ENCODE measurements around the gene GPATCH1. TPM values are rescaled to one million over a fixed set of nuclear protein-coding genes. Genes with fewer than 3 reads are reported as not detected.

The GPATCH1 gene
- total and polyA plus RNA-seq, 2 of the 13 experiments (the other 11 are each of a cell fraction or from before 2014, with no cell fraction given), result 6.8 to 6.9 TPM

- TF ChIP-seq AFF4 (CRISPR knock-in tag; IDR thresholded peaks at IDR 0.05), result no peak; the same call in none of the 2 replicates
- peak; percentile 67 for TF ChIP-seq THAP11 (CRISPR knock-in tag; IDR thresholded peaks at IDR 0.05)
- TF ChIP-seq SNAPC5 (CRISPR knock-in tag; IDR thresholded peaks at IDR 0.05; ENCODE audit: borderline replicate concordance), result no peak
- TF ChIP-seq CC2D1A (CRISPR knock-in tag; IDR thresholded peaks at IDR 0.05), result no peak
- peak; percentile 20; the same call in 1 of the 2 replicates for TF ChIP-seq KDM5B (CRISPR knock-in tag; IDR thresholded peaks at IDR 0.05; ENCODE audit: borderline replicate concordance)
- no peak for TF ChIP-seq ZNF207 (IDR thresholded peaks at IDR 0.05; ENCODE audit: borderline replicate concordance)
- no peak for TF ChIP-seq ZNF10 (CRISPR knock-in tag; IDR thresholded peaks at IDR 0.05; ENCODE audit: borderline replicate concordance, low read depth)
- no peak for TF ChIP-seq NR1H2 (CRISPR knock-in tag; IDR thresholded peaks at IDR 0.05; ENCODE audit: borderline replicate concordance, low read depth)
- peak; percentile 89; the same call in 1 of the 2 replicates for TF ChIP-seq PITX1 (CRISPR knock-in tag; IDR thresholded peaks at IDR 0.05)
- no peak for TF ChIP-seq MAFG (CRISPR knock-in tag; IDR thresholded peaks at IDR 0.05)
- TF ChIP-seq ZNF484 (CRISPR knock-in tag; IDR thresholded peaks at IDR 0.05; ENCODE audit: borderline replicate concordance, low read depth), result no peak
- peak; percentile 78; the same call in 1 of the 2 replicates for TF ChIP-seq SIN3A (IDR thresholded peaks at IDR 0.05; ENCODE audit: borderline replicate concordance, low read depth, low read length)
- TF ChIP-seq ZBTB2 (CRISPR knock-in tag; IDR thresholded peaks at IDR 0.05; ENCODE audit: low read depth), result no peak
- TF ChIP-seq PLRG1 (conservative IDR thresholded peaks at IDR 0.05), result no peak
- peak; percentile 87 for TF ChIP-seq ZBTB20 (CRISPR knock-in tag; IDR thresholded peaks at IDR 0.05; ENCODE audit: borderline replicate concordance, low read depth)
- no peak for TF ChIP-seq NPAS2 (CRISPR knock-in tag; IDR thresholded peaks at IDR 0.05; ENCODE audit: borderline replicate concordance)
- no peak; the same call in 1 of the 2 replicates for TF ChIP-seq ZNF34 (CRISPR knock-in tag; IDR thresholded peaks at IDR 0.05; ENCODE audit: borderline replicate concordance)
- no peak for TF ChIP-seq ZBTB46 (CRISPR knock-in tag; IDR thresholded peaks at IDR 0.05; ENCODE audit: borderline replicate concordance)
- TF ChIP-seq ZNF800 (CRISPR knock-in tag; IDR thresholded peaks at IDR 0.05), result no peak
- TF ChIP-seq ZNF563 (CRISPR knock-in tag; IDR thresholded peaks at IDR 0.05), result no peak
These were observed 39.8 kb upstream of the GPATCH1 start (continued) for GRCh38 chr19:33040994-33041827.
